ENCODE measurements around the gene CABLES2.

GRCh38 chr20:62425281-62426058, 18.4 kb upstream of the CABLES2 start:
- TF ChIP-seq CTCF (conservative IDR thresholded peaks at IDR 0.05 in 1 of 2, IDR thresholded peaks at IDR 0.05 in 1 of 2; ENCODE audit: extremely low read depth in 1 of 2, insufficient read depth in 1 of 2, low read depth in 1 of 2, low read length in 2 of 2) (no peak), EZH2 (IDR thresholded peaks at IDR 0.05; ENCODE audit: borderline replicate concordance, low read length) (no peak)
